Neutrophil (primary cell): ENCODE results near the gene NLRC5.
A peak's percentile ranks its signal among the peaks of the same experiment; 100 is the strongest.

Experiments used
- H3K27ac ChIP-seq: fragments of 200-600 bp; sonication (generic); 2 replicates; pipeline ENCODE4 v1.5.1; 2016; ENCODE audit warnings: mild to moderate bottlenecking, moderate library complexity
- H3K27me3 ChIP-seq: fragments of 200-600 bp; sonication (generic); 2 replicates; pipeline ENCODE4 v1.6.0; 2016; ENCODE audit warnings: mild to moderate bottlenecking
- H3K36me3 ChIP-seq: fragments of 200-600 bp; sonication (generic); 2 replicates; pipeline ENCODE4 v1.5.1; 2017
- H3K4me1 ChIP-seq, 2 experiments: fragments of 200-600 bp in 1 of 2; sonication (generic) in 1 of 2; 1 replicate in 1 of 2; 2 replicates in 1 of 2; pipeline versions ENCODE4 v1.5.1 to v1.6.1; 2013 to 2016; ENCODE audit warnings: low read depth in 1 of 2, low read length in 1 of 2, mild to moderate bottlenecking in 1 of 2, moderate library complexity in 1 of 2; ENCODE audit not compliant: control insufficient read depth in 1 of 2, insufficient read depth in 1 of 2
- H3K4me3 ChIP-seq, 2 experiments: fragments of 200-600 bp in 1 of 2; sonication (generic) in 1 of 2; 1 replicate in 1 of 2; 2 replicates in 1 of 2; pipeline ENCODE4 v1.5.1; 2013 to 2016; ENCODE audit warnings: low read depth in 1 of 2, low read length in 1 of 2, mild to moderate bottlenecking in 1 of 2, moderate library complexity in 1 of 2
- H3K9me3 ChIP-seq: fragments of 200-600 bp; sonication (generic); 2 replicates; pipeline ENCODE4 v1.5.1; 2016
- CTCF ChIP-seq: fragments of 200-600 bp; sonication (generic); IDR thresholded peaks from 2 replicates; pipeline ENCODE4 v1.5.1; 2016; ENCODE audit warnings: antibody characterized with exemption

The NLRC5 gene

DNA sequence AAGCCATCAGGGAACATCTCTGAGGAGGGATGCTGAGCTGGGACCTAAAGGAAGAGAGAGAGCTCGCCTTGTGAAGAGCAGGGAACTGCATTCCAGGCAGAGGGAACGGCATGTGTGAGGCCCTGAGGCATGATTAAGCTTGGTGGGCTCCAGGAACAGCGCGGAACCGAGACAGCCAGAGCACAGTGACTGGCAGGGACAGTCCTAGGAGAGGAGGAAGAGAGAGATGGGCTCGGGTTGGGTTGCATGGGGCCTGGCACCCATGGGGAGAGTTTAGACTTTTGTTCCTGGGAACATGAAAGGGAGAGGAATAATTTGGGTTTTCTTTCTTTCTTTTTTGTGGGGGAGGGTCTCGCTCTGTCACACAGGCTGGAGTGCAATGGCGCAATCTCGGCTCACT is 63.8 kb downstream of the NLRC5 start:
- TF ChIP-seq CTCF, result no peak
- no peaks in the 10 kb centered on the region for H3K4me1 ChIP-seq
- no peaks in the 10 kb centered on the region for H3K27me3 ChIP-seq
- no peak overlapping the region for H3K4me3 ChIP-seq
- H3K27ac ChIP-seq, result no peak overlapping the region
- peaks cover 100% of the 10 kb centered on the region for H3K36me3 ChIP-seq
- H3K9me3 ChIP-seq, result no peaks in the 10 kb centered on the region

DNA sequence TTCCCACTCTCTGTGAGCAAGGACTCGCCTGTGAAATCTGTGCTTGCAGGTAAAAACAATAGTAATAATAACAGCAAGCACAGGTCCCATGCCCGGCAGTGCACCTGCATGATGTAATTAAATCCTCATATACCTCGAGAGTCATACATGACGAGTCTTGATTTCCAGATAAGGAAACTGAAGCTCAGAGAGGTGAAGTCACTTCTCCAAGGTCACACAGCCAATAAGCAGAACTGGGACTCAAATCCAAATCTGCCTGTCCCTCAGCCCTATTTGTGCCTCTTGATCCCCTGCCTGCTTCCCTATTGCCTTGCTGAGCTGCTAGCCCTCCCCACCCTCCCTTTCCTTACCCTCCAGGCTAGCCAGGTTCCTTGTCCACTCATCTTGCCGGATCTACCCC is 65.0 kb downstream of the NLRC5 start:
- no peak overlapping the region for H3K4me3 ChIP-seq
- H3K9me3 ChIP-seq, result no peaks in the 10 kb centered on the region
- H3K27me3 ChIP-seq, result no peaks in the 10 kb centered on the region
- peaks cover 100% of the 10 kb centered on the region for H3K36me3 ChIP-seq
- no peak for TF ChIP-seq CTCF
- no peaks in the 10 kb centered on the region for H3K4me1 ChIP-seq
- H3K27ac ChIP-seq, result peak overlapping the region; percentile 16

DNA sequence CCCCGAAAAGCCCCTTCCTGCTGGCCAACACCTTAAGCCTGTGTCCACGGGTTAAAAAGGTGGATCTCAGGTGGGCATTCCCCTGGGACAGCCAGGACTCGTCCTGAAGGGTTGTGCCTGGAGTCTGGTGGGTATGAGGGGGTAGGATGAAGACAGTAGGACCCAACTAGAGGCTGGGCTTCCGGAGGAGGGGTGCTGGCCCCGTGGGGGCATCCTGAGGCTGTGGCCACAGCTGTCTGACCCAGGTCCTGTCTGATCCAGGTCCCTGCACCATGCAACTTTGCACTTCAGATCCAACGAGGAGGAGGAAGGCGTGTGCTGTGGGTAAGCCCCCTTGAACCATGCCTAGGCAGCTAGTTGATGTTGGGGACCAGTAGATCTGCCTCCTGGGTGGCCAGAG is 65.4 kb downstream of the NLRC5 start:
- Histone ChIP-seq H3K4me3 (no peak overlapping the region), H3K27me3 (no peaks in the 10 kb centered on the region), H3K4me1 (no peaks in the 10 kb centered on the region), H3K27ac (peak overlapping the region; percentile 31), H3K9me3 (no peaks in the 10 kb centered on the region), H3K36me3 (peaks cover 100% of the 10 kb centered on the region)
- no peak for TF ChIP-seq CTCF

GRCh38 chr16:57055671-57056070 is 66.3 kb downstream of the NLRC5 start:
- Histone ChIP-seq H3K4me3 (no peak overlapping the region), H3K4me1 (no peaks in the 10 kb centered on the region), H3K27ac (peak overlapping the region; percentile 31), H3K9me3 (no peaks in the 10 kb centered on the region), H3K27me3 (no peaks in the 10 kb centered on the region), H3K36me3 (peaks cover 100% of the 10 kb centered on the region)
- no peak for TF ChIP-seq CTCF

DNA sequence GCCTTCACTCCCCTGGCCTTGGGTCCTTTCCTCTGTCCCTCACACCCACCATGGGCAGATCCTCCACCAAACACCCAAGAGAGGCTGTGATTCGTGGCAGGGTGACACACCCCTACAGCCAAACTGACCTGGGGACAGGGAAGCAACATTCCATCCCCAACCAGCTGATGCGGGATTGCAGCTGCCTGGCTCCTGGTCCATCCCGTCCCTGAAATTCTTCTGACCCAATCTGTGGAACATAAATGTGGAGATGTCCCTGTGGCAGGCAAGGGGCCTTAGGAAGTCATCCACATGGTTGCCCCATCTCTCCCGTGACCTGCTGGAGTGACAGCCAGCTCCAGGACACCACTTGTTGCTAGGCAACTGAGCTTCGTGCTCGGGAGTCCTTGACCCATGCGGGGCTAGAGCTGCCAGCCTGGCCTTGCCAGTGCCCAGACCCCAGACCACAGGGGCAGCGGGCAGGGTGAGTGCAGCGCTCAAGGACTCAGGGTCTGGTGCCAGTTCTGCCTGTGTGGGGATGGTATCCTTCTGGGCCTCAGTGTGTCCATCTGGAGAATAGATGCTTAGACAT is 69.0 kb downstream of the NLRC5 start:
- no peaks in the 10 kb centered on the region for H3K9me3 ChIP-seq
- H3K4me1 ChIP-seq, result no peaks in the 10 kb centered on the region
- H3K27me3 ChIP-seq, result no peaks in the 10 kb centered on the region
- H3K36me3 ChIP-seq, result peaks cover 100% of the 10 kb centered on the region
- peak overlapping the region; percentile 28 for H3K27ac ChIP-seq
- H3K4me3 ChIP-seq, result no peak overlapping the region
- no peak for TF ChIP-seq CTCF
